Nephron progenitor cell (in vitro differentiated cells): ENCODE results near the gene GALP.

ENCODE experiments used
- DNase-seq: peaks from one replicate; pipeline ENCODE4 v3.0.0; 2021
- H3K27ac Mint-ChIP-seq: 2 replicates; pipeline ENCODE4 v1.8.0; 2021; ENCODE audit warnings: mild to moderate bottlenecking, moderate library complexity, mixed read lengths
- H3K27me3 Mint-ChIP-seq: 2 replicates; pipeline ENCODE4 v1.8.0; 2021; ENCODE audit warnings: mild to moderate bottlenecking, low read depth, mixed read lengths; ENCODE audit not compliant: poor library complexity
- H3K36me3 Mint-ChIP-seq: 2 replicates; pipeline ENCODE4 v1.8.0; 2021; ENCODE audit warnings: low read depth, mixed read lengths
- H3K4me1 Mint-ChIP-seq: 2 replicates; pipeline ENCODE4 v1.8.0; 2021; ENCODE audit warnings: mixed read lengths
- H3K4me3 Mint-ChIP-seq: 2 replicates; pipeline ENCODE4 v1.8.0; 2021; ENCODE audit warnings: mild to moderate bottlenecking, moderate library complexity, mixed read lengths
- H3K9me3 Mint-ChIP-seq: 2 replicates; pipeline ENCODE4 v1.8.0; 2021; ENCODE audit warnings: mild to moderate bottlenecking, moderate library complexity, mixed read lengths
- CTCF ChIP-seq: fragments of 200-600 bp; sonication (generic); IDR thresholded peaks from 2 replicates; pipeline ENCODE4 v1.5.0; 2021; ENCODE audit warnings: antibody characterized with exemption

The GALP gene

GRCh38 chr19:56149656-56150038 lies 26.2 kb upstream of the GALP start:
- peaks cover 8% of the 10 kb centered on the region for H3K9me3 Mint-ChIP-seq
- no peak for TF ChIP-seq CTCF
- H3K27ac Mint-ChIP-seq = no peak overlapping the region
- no peak for DNase-seq
- peaks cover 24% of the 10 kb centered on the region for H3K4me1 Mint-ChIP-seq
- peaks cover 56% of the 10 kb centered on the region for H3K36me3 Mint-ChIP-seq
- no peak overlapping the region for H3K4me3 Mint-ChIP-seq
- no peaks in the 10 kb centered on the region for H3K27me3 Mint-ChIP-seq

DNA sequence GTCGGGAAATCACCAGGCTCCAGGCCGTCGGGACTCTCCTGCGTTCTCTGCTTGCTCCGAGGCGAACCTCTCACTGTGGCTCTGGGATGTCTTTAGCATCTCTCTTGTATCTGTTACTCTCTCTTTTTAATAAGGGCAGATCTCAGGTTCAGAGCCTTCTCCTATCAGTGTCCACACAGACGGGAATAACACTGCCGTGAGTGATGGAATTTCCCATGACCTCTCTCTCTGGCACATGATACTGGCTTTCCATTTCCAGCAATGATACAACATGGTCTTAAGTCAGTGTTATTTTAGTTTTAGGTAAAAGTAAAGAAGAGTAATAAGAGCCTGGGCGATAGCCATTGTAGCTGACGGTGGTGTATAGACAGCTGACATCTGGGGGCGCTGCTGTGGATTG lies 25.4 kb upstream of the GALP start:
- peaks cover 8% of the 10 kb centered on the region for H3K9me3 Mint-ChIP-seq
- H3K4me1 Mint-ChIP-seq = peaks cover 20% of the 10 kb centered on the region
- peaks cover 63% of the 10 kb centered on the region for H3K36me3 Mint-ChIP-seq
- DNase-seq = no peak
- no peaks in the 10 kb centered on the region for H3K27me3 Mint-ChIP-seq
- peak overlapping the region; percentile 37 for H3K27ac Mint-ChIP-seq
- no peak overlapping the region for H3K4me3 Mint-ChIP-seq
- no peak for TF ChIP-seq CTCF

DNA sequence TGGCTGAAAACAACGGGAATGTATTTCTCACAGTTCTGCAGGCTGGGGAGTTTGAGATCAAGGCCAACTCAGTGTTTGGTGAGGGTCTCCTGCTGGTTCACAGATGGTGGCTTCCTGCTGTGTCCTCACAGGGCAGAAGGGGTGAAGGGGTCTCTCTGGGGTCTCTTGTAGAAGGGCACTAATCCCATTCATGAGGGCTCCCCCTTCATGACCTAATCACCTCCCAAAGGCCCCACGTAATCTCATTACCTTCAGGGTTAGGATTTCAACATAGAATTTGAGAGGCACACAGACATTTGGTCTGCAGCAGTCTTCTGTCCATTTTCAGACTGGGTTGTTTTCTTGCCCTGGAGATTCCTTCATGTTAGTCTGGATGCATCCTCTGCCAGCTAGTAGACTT lies 23.2 kb upstream of the GALP start:
- peaks cover 20% of the 10 kb centered on the region for H3K4me1 Mint-ChIP-seq
- H3K27ac Mint-ChIP-seq = peak overlapping the region; percentile 92
- no peak for DNase-seq
- H3K9me3 Mint-ChIP-seq = peaks cover 8% of the 10 kb centered on the region
- H3K36me3 Mint-ChIP-seq = peaks cover 79% of the 10 kb centered on the region
- no peaks in the 10 kb centered on the region for H3K27me3 Mint-ChIP-seq
- no peak overlapping the region for H3K4me3 Mint-ChIP-seq
- no peak for TF ChIP-seq CTCF

DNA sequence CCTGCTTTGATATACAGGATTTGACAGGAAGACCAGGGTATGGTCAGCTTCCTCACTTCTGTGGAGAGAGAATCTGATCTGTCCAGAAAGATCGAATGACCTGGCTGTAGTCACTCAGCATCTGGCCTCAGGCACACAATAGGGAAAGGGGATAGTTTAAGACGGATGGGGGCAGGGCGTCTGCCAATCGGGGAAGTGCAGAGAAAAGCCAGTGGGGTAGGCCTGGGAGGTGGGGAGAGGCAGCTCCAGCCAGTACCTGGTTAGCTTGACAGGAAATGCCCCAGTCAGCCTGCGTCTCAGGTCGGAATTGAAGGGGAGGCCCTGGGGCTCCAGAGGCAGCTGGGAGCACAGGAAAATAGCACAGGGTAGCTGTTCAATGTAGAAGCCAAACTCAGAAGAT lies 22.3 kb upstream of the GALP start:
- H3K4me3 Mint-ChIP-seq = peak overlapping the region; percentile 56
- peaks cover 77% of the 10 kb centered on the region for H3K36me3 Mint-ChIP-seq
- peak overlapping the region; percentile 92 for H3K27ac Mint-ChIP-seq
- peaks cover 8% of the 10 kb centered on the region for H3K9me3 Mint-ChIP-seq
- H3K4me1 Mint-ChIP-seq = peaks cover 20% of the 10 kb centered on the region
- TF ChIP-seq CTCF = no peak
- DNase-seq = peak; percentile 58
- no peaks in the 10 kb centered on the region for H3K27me3 Mint-ChIP-seq

- Mint-ChIP-seq H3K27me3 (no peaks in the 10 kb centered on the region), H3K4me3 (no peak overlapping the region), H3K27ac (no peak overlapping the region), H3K36me3 (peaks cover 72% of the 10 kb centered on the region), H3K9me3 (peaks cover 6% of the 10 kb centered on the region), H3K4me1 (peaks cover 20% of the 10 kb centered on the region)
- DNase-seq = peak; percentile 30
- no peak for TF ChIP-seq CTCF
These were observed 20.6 kb upstream of the GALP start for GRCh38 chr19:56155124-56155687.

DNA sequence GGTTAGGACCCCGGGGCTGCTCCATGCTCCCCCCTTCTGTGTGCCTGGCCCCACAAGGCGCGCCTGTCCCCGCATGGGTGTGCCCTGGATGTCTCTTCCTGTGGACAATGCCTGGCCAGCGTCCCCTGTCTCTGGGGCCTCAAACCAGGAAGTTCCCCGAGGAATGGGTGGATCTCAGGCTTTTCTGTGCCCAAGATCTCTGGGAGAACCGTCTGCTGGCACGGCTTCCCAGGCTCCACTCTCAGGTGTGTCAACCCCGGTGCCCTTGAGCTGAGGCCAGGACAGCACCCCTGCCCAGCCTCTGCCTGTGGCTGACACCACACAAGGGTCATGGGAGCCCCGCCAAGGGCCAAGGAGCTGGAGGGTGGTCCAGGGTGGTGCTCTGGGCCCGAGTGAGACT lies 19.0 kb upstream of the GALP start:
- H3K36me3 Mint-ChIP-seq = peaks cover 67% of the 10 kb centered on the region
- no peak for TF ChIP-seq CTCF
- H3K4me3 Mint-ChIP-seq = no peak overlapping the region
- peaks cover 3% of the 10 kb centered on the region for H3K9me3 Mint-ChIP-seq
- H3K27me3 Mint-ChIP-seq = no peaks in the 10 kb centered on the region
- H3K27ac Mint-ChIP-seq = no peak overlapping the region
- peaks cover 20% of the 10 kb centered on the region for H3K4me1 Mint-ChIP-seq
- no peak for DNase-seq
